ENCODE data around the gene TMEM132C.

Gene TMEM132C

DNA sequence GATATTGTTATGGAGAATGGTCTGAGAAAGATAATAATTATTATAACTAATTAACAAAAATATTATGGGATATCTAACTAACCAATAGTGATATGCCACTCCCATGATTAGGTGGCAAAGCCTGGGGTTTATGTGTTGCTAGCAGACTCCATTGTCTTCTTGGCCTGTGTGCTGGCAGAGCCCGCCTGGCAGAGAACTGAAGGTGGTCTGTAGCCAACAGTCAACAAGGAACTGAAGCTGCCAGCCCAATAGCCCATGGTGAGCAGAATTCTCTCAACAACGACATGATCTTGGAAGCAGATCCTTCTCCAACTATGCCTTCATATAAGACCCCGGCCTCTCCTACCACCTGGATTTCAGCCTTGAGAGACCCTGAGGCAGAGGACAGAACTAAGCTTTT, 298.0 kb downstream of the TMEM132C start:
- no peaks in the 10 kb centered on the region for H3K27me3 ChIP-seq (ENCODE audit: insufficient read depth, poor library complexity, severe bottlenecking)
- TF ChIP-seq POLR2AphosphoS5 (IDR thresholded peaks at IDR 0.05; ENCODE audit: low read depth) (no peak), SPI1 (IDR thresholded peaks at IDR 0.05; ENCODE audit: borderline replicate concordance, low read depth) (no peak), GABPA (IDR thresholded peaks at IDR 0.05; ENCODE audit: low read depth) (no peak)
- TF ChIP-seq, protein P1, sequence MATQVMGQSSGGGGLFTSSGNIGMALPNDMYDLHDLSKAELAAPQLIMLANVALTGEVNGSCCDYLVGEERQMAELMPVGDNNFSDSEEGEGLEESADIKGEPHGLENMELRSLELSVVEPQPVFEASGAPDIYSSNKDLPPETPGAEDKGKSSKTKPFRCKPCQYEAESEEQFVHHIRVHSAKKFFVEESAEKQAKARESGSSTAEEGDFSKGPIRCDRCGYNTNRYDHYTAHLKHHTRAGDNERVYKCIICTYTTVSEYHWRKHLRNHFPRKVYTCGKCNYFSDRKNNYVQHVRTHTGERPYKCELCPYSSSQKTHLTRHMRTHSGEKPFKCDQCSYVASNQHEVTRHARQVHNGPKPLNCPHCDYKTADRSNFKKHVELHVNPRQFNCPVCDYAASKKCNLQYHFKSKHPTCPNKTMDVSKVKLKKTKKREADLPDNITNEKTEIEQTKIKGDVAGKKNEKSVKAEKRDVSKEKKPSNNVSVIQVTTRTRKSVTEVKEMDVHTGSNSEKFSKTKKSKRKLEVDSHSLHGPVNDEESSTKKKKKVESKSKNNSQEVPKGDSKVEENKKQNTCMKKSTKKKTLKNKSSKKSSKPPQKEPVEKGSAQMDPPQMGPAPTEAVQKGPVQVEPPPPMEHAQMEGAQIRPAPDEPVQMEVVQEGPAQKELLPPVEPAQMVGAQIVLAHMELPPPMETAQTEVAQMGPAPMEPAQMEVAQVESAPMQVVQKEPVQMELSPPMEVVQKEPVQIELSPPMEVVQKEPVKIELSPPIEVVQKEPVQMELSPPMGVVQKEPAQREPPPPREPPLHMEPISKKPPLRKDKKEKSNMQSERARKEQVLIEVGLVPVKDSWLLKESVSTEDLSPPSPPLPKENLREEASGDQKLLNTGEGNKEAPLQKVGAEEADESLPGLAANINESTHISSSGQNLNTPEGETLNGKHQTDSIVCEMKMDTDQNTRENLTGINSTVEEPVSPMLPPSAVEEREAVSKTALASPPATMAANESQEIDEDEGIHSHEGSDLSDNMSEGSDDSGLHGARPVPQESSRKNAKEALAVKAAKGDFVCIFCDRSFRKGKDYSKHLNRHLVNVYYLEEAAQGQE (IDR thresholded peaks at IDR 0.05; ENCODE audit: insufficient replicate concordance, low read depth) = no peak
- TF ChIP-seq, protein P2, sequence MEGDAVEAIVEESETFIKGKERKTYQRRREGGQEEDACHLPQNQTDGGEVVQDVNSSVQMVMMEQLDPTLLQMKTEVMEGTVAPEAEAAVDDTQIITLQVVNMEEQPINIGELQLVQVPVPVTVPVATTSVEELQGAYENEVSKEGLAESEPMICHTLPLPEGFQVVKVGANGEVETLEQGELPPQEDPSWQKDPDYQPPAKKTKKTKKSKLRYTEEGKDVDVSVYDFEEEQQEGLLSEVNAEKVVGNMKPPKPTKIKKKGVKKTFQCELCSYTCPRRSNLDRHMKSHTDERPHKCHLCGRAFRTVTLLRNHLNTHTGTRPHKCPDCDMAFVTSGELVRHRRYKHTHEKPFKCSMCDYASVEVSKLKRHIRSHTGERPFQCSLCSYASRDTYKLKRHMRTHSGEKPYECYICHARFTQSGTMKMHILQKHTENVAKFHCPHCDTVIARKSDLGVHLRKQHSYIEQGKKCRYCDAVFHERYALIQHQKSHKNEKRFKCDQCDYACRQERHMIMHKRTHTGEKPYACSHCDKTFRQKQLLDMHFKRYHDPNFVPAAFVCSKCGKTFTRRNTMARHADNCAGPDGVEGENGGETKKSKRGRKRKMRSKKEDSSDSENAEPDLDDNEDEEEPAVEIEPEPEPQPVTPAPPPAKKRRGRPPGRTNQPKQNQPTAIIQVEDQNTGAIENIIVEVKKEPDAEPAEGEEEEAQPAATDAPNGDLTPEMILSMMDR (IDR thresholded peaks at IDR 0.05; ENCODE audit: insufficient read depth, low read length) = no peak
- DNase-seq (ENCODE audit: low read depth in 1 of 2, low spot score in 1 of 2) = no peak
- H3K4me3 ChIP-seq (replicated peaks; ENCODE audit: insufficient read depth, low read length) = no peak overlapping the region
- H3K27ac ChIP-seq (replicated peaks) = no peak overlapping the region

DNA sequence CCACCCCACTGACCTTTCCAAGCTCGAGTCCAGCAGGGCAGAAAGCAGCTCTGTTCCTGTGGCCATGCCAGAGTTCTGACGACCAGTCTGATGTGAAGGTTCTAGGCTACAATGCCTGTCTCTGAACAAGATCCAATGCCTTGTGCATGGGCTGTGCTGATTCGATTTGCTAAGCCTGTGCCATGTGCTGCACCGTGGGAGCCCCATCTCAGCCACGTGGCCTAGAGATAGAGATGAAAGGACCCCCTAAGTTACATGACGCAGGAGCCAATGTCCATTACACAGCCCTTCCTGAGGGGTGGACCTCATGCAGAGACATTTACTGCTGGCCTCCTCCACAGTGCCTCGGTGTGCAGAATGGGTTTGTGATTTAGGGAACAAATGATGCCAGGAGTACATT, 300.8 kb downstream of the TMEM132C start:
- TF ChIP-seq POLR2AphosphoS5 (IDR thresholded peaks at IDR 0.05; ENCODE audit: low read depth) = no peak
- no peak for TF ChIP-seq SPI1 (IDR thresholded peaks at IDR 0.05; ENCODE audit: borderline replicate concordance, low read depth)
- TF ChIP-seq GABPA (IDR thresholded peaks at IDR 0.05; ENCODE audit: low read depth) = no peak
- TF ChIP-seq, protein P2 (IDR thresholded peaks at IDR 0.05; ENCODE audit: insufficient read depth, low read length) = no peak
- TF ChIP-seq, protein P1 (IDR thresholded peaks at IDR 0.05; ENCODE audit: insufficient replicate concordance, low read depth) = no peak
- DNase-seq (ENCODE audit: low read depth in 1 of 2, low spot score in 1 of 2) = no peak
- Histone ChIP-seq H3K27me3 (ENCODE audit: insufficient read depth, poor library complexity, severe bottlenecking) (no peaks in the 10 kb centered on the region), H3K27ac (replicated peaks) (no peak overlapping the region), H3K4me3 (replicated peaks; ENCODE audit: insufficient read depth, low read length) (no peak overlapping the region)

DNA sequence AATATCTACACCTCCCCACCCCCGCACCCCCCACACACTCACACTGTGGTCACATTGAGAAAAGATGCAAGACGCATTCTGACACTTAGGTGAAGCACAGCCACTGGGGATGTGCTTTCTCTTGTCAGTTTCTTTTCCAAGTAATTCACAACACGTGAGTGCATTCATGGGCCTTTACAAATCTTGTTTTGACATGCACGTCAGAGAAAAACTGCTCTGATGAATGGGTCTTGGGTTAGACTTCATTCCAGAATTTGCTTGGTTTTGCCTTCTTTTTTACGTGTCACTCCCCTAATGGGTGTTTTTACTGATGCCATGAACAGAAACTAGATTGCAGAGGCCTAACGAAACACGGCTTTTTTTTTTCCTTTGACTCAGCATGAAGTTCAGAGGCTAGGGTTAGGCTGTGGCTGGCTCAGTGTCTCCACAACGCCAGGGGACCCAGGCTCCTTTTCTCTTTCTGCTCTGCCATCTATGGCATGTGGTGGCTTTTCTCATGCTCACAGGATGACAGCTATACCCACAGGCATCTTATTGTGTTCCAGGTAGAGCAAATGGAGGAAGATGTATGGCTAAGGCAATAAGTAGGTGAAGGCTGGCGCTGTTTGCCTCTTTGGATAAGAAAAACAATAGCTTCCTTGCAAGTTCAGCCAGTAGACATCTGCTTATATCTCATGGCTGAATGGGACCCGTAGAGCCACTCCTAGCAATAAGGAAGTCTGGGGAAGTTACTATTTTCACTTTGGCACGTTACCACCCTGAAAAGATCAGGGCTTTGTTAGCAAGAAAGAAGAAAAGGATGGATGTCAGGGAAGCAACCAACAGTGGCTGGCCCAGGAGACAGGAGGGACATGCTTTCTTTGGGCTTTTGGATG, 303.5 kb downstream of the TMEM132C start:
- Histone ChIP-seq H3K27ac (replicated peaks) (no peak overlapping the region), H3K4me3 (replicated peaks; ENCODE audit: insufficient read depth, low read length) (no peak overlapping the region), H3K27me3 (ENCODE audit: insufficient read depth, poor library complexity, severe bottlenecking) (no peaks in the 10 kb centered on the region)
- TF ChIP-seq, protein P2 (IDR thresholded peaks at IDR 0.05; ENCODE audit: insufficient read depth, low read length) = no peak
- TF ChIP-seq, protein P1 (IDR thresholded peaks at IDR 0.05; ENCODE audit: insufficient replicate concordance, low read depth) = no peak
- no peak for TF ChIP-seq GABPA (IDR thresholded peaks at IDR 0.05; ENCODE audit: low read depth)
- TF ChIP-seq SPI1 (IDR thresholded peaks at IDR 0.05; ENCODE audit: borderline replicate concordance, low read depth) = no peak
- TF ChIP-seq POLR2AphosphoS5 (IDR thresholded peaks at IDR 0.05; ENCODE audit: low read depth) = no peak
- no peak for DNase-seq (ENCODE audit: low read depth in 1 of 2, low spot score in 1 of 2)

All from HL-60 (cell line).